Measurements from ENCODE around the gene CIT. TPM values are rescaled to one million over a fixed set of nuclear protein-coding genes. Genes with fewer than 3 reads are reported as not detected.

Gene CIT
- total RNA-seq, 4 donors from 2014 or later, result 5.1 to 14.0 (median 8.5) TPM

DNA sequence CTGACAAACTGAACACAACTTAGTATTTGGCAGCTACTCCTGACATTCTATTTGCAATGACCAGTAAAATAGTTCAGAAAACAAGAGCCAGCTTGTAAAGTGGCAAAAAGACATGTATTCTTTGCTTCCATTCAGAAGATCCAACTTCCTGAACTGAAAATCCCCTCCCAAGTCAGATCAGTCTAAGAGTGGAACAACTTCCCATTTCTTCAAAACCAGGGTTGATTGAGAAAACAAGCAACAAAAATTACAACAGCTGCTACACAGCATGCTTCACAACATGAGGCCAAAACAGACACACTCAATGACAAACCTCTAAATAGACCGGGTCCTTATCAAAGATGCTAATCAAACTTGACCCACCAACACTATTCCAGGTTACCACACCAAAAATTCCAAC lies 40.3 kb downstream of the CIT start:
- no peak for DNase-seq (ENCODE audit: low spot score in 2 of 2)
- 95 to 100% methylated on average over 1 of the region's 1 CpG for WGBS, 2 donors
- no peak for TF ChIP-seq POLR2A (IDR thresholded peaks at IDR 0.05)
- TF ChIP-seq, protein P1, sequence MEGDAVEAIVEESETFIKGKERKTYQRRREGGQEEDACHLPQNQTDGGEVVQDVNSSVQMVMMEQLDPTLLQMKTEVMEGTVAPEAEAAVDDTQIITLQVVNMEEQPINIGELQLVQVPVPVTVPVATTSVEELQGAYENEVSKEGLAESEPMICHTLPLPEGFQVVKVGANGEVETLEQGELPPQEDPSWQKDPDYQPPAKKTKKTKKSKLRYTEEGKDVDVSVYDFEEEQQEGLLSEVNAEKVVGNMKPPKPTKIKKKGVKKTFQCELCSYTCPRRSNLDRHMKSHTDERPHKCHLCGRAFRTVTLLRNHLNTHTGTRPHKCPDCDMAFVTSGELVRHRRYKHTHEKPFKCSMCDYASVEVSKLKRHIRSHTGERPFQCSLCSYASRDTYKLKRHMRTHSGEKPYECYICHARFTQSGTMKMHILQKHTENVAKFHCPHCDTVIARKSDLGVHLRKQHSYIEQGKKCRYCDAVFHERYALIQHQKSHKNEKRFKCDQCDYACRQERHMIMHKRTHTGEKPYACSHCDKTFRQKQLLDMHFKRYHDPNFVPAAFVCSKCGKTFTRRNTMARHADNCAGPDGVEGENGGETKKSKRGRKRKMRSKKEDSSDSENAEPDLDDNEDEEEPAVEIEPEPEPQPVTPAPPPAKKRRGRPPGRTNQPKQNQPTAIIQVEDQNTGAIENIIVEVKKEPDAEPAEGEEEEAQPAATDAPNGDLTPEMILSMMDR (IDR thresholded peaks at IDR 0.05), result no peak
- no peak overlapping the region for H3K4me3 ChIP-seq (ENCODE audit: low read depth, poor library complexity, severe bottlenecking)
- intact Hi-C loops (cut with DNase I; ENCODE audit: low total_unique reads), result no loop called here

DNA sequence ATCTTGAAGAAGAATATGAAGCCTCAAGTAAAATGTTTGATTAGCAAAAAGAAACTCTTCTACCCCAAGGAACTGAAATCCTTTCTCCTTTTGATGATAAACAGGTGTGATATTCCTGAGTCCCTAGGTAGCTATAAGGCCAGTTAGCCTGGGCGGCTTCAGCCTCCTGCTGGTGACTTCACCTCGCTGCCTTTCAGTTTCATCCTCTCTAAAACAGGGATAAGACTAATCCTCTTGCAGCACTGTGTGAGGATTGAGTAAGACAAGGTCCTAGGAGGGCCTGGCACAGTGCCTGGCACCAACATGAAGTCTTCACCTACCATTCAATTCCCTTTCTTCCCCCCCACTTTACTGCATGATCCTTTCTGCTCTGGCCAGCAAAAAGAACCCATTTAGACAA lies 42.1 kb downstream of the CIT start:
- TF ChIP-seq, protein P1 (IDR thresholded peaks at IDR 0.05), result no peak
- TF ChIP-seq POLR2A (IDR thresholded peaks at IDR 0.05), result no peak
- intact Hi-C loops (cut with DNase I; ENCODE audit: low total_unique reads), result no loop called here
- DNase-seq (ENCODE audit: low spot score in 2 of 2), result no peak
- WGBS, 2 donors, result 95 to 96% methylated on average over 2 of the region's 2 CpGs
- H3K4me3 ChIP-seq (ENCODE audit: low read depth, poor library complexity, severe bottlenecking), result no peak overlapping the region

DNA sequence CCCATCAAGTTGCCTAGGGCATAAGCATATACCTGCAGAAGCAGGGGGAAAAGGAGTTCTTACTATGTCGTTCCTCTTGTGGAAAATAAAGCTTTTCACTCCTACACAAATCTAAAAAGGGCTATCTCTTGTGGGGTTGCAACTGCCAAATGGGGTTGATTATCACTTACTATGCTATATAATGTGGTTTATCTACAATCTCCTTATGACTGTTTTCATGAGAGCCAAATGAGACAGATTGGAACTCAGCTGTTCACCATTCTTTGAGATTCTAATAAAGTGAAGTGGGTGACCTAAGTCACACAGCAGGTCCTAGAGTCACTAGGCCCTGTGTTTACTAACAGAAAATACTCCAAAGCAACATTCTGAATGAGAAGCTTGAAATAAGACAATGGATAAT lies 47.7 kb downstream of the CIT start:
- WGBS, 2 donors, result 91 to 100% methylated on average over 1 of the region's 1 CpG
- no peak overlapping the region for H3K4me3 ChIP-seq (ENCODE audit: low read depth, poor library complexity, severe bottlenecking)
- DNase-seq (ENCODE audit: low spot score in 2 of 2), result no peak
- intact Hi-C loops (cut with DNase I; ENCODE audit: low total_unique reads), result no loop called here
- TF ChIP-seq POLR2A (IDR thresholded peaks at IDR 0.05), result no peak
- TF ChIP-seq, protein P1 (IDR thresholded peaks at IDR 0.05), result no peak

DNA sequence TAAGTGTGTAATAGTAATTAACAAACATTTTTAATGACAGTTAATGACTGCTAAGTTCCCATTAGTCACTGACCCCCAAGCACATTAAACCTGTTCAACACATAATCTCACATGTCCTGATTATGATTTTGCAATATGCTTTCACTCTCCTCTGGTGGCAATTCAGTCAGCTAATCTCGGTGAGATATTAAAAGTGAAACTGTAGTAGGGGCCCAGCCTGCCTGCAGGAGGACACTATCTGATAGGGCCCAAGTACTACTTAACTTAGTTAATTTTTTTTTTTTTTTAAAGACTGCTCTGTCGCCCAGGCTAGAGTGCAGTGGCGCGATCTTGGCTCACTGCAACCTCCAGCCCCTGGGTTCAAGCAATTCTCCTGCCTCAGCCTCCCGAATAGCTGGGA lies 48.8 kb downstream of the CIT start:
- intact Hi-C loops (cut with DNase I; ENCODE audit: low total_unique reads), result no loop called here
- DNase-seq (ENCODE audit: low spot score in 2 of 2), result no peak
- TF ChIP-seq, protein P1 (IDR thresholded peaks at IDR 0.05), result no peak
- TF ChIP-seq POLR2A (IDR thresholded peaks at IDR 0.05), result no peak
- no peak overlapping the region for H3K4me3 ChIP-seq (ENCODE audit: low read depth, poor library complexity, severe bottlenecking)
- 92 to 96% methylated on average over 5 of the region's 5 CpGs for WGBS, 2 donors

DNA sequence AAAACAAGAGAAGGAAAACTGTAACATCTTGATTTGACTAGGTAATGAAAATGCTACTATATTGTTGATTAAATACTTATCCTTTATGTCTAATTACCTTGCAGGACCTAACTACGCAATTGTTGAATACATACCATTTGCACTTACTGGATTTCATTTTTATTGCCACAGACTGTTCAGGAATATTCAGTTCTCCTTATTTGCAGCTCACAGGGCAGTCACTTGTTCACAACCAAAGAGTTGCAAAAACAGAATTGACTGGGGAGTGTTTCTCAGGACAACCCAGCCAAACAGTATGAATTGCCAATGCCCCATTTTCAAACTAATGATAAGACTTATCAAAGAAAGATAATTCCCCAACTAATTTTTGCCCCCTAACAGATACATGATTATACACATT lies 49.4 kb downstream of the CIT start:
- 100% methylated on average over 1 of the region's 1 CpG for WGBS, 2 donors
- no peak for DNase-seq (ENCODE audit: low spot score in 2 of 2)
- intact Hi-C loops (cut with DNase I; ENCODE audit: low total_unique reads), result no loop called here
- TF ChIP-seq, protein P1 (IDR thresholded peaks at IDR 0.05), result no peak
- no peak overlapping the region for H3K4me3 ChIP-seq (ENCODE audit: low read depth, poor library complexity, severe bottlenecking)

DNA sequence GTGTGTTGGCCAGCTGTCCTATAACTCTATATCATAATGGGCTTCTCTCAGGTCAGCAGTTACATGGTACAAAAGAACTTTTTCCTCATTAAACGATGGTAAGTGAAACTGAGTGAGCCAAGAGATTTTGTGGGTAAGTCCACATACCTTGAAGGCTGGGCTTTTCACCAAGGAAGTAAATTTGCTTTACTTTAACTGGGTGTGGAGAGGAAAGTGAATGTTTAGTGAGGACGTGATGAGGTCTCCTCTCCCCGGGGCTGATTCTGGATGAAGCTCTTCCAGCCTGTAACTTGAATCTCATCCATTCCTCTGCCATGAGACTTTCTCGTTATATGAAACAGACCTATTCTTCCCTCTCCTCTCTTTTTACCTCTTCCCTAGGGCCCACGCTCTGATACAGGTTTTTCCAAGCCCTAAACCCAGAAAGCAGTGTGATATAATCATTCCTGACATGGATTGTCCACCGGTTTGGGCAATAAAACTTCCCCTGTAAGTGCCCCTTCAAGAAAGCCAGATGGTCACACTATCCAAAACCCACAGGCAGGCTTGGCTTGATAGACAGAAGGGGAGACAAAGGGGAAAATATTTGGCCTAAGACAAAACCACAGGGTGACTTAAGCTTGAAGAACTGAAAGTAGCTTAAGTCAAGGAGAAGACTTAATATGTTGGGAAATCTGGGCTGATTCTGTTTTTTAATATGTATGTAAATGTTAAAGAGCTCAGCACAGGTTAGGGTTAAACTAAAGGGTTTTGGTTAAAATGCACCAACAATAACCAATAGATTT lies 50.3 kb downstream of the CIT start:
- 74% methylated on average over 6 of the region's 6 CpGs for WGBS, 2 donors
- no peak for TF ChIP-seq POLR2A (IDR thresholded peaks at IDR 0.05)
- TF ChIP-seq, protein P1 (IDR thresholded peaks at IDR 0.05), result no peak
- no peak for DNase-seq (ENCODE audit: low spot score in 2 of 2)
- intact Hi-C loops (cut with DNase I; ENCODE audit: low total_unique reads), result no loop called here
- H3K4me3 ChIP-seq (ENCODE audit: low read depth, poor library complexity, severe bottlenecking), result no peak overlapping the region

All from lower leg skin (tissue), 4 donors.